BJ (cell line): ENCODE results near the gene TMEM231. TPM values are rescaled to one million over a fixed set of nuclear protein-coding genes. Genes with fewer than 3 reads are reported as not detected.
"Not testable (repeated sequence)": the region's sequence is repeated elsewhere in the genome, so short reads cannot be mapped to it uniquely, and the experiment has no call there.

Source experiments
- CTCF ChIA-PET: fragments of 350-600 bp; formaldehyde crosslinking; extraction: SDS; loops from one replicate; lab custom pipeline; 2021; ENCODE audit warnings: antibody characterized with exemption, inconsistent platforms; lab: Yijun Ruan, JAX
- POLR2A ChIA-PET: fragments of 300-600 bp; sonication (Branson Sonifier 250); formaldehyde crosslinking; extraction: SDS; loops from one replicate; lab custom pipeline; 2021; ENCODE audit warnings: antibody characterized with exemption; lab: Charles Lee
- DNase-seq: peaks from one replicate; pipeline ENCODE4 v3.0.0-alpha.2; 2011; ENCODE audit warnings: low read depth
- H3K27me3 ChIP-seq: 2 replicates; pipeline ENCODE4 v1.6.0; 2011; ENCODE audit warnings: low read length; ENCODE audit not compliant: control insufficient read depth, insufficient read depth
- H3K36me3 ChIP-seq: 2 replicates; pipeline ENCODE4 v1.5.1; 2011; ENCODE audit warnings: low read length; ENCODE audit not compliant: control insufficient read depth, insufficient read depth
- H3K4me3 ChIP-seq: 2 replicates; pipeline ENCODE4 v1.5.1; 2011; ENCODE audit warnings: low read depth, mild to moderate bottlenecking, control low read depth, low read length
- polyA plus RNA-seq: library from polyadenylated mRNA; depleted of rRNA; stranded (reverse); fragments of >200 nt; gene quantifications from 2 replicates; pipeline ENCODE4 v1.2.3, GENCODE V29; 2011
- TF ChIP-seq, protein P1 (sequence below): IDR thresholded peaks from 2 replicates; pipeline ENCODE4 v1.5.1; 2011; ENCODE audit warnings: low read depth, mild to moderate bottlenecking, control low read depth, inconsistent platforms, low read length, moderate library complexity; ENCODE audit not compliant: insufficient read depth

Gene TMEM231
- polyA plus RNA-seq, 1 experiment: 38.8 TPM

DNA sequence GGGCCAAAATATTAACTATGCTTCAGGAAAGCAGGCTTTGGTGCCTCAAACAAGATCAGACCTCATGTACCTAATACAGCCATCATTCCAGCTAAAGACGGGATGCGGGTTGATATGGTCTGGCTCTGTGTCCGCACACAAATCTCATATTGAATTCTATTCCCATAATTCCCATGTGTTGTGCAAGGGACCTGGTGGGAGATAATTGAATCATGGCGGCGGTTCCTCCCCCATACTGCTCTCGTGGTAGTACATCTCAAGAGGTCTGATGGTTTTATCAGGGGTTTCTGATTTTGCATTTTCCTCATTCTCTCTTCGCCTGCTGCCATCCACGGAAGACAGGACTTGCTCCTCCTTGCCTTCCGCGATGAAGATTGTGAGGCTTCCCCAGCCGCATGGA lies 41.8 kb downstream of the TMEM231 start:
- H3K4me3 ChIP-seq: no peak overlapping the region
- DNase-seq: no peak
- TF ChIP-seq, protein P1, sequence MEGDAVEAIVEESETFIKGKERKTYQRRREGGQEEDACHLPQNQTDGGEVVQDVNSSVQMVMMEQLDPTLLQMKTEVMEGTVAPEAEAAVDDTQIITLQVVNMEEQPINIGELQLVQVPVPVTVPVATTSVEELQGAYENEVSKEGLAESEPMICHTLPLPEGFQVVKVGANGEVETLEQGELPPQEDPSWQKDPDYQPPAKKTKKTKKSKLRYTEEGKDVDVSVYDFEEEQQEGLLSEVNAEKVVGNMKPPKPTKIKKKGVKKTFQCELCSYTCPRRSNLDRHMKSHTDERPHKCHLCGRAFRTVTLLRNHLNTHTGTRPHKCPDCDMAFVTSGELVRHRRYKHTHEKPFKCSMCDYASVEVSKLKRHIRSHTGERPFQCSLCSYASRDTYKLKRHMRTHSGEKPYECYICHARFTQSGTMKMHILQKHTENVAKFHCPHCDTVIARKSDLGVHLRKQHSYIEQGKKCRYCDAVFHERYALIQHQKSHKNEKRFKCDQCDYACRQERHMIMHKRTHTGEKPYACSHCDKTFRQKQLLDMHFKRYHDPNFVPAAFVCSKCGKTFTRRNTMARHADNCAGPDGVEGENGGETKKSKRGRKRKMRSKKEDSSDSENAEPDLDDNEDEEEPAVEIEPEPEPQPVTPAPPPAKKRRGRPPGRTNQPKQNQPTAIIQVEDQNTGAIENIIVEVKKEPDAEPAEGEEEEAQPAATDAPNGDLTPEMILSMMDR: no peak
- POLR2A ChIA-PET: no interaction called here
- H3K27me3 ChIP-seq: no peaks in the 10 kb centered on the region
- CTCF ChIA-PET: interaction anchor here (0.7 kb wide), 1 partner anchor 111 kb away, joined by 3 read pairs; no protein-coding TSS in a partner anchor
- H3K36me3 ChIP-seq: no peaks in the 10 kb centered on the region

DNA sequence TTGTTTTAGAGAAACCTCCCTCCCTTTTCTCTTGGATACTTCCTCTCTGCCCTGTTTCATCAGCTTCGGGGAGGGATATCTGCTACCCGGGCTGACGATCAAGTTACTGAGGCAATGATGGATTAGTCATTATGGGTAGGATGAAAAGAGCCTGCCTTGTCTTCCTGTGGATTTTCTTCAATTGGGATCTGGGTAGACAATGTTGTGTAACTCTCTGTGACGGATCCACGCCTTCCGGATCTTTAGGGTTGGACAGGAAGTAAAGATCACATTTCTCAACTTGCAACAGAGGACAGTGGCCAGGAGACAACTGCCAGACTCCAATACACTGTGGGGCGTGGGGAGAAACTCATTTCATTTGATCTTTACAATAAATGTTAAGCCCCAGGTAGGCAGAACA lies 49.5 kb downstream of the TMEM231 start:
- ChIA-PET POLR2A (no interaction called here), CTCF (interaction anchor here (1.2 to 1.5 kb wide), 2 partner anchors 11 to 41 kb away, joined by 3 to 8 read pairs; no protein-coding TSS in a partner anchor)
- H3K27me3 ChIP-seq: peaks cover 3% of the 10 kb centered on the region; the same call in 1 of the 2 replicates
- no peak for DNase-seq
- H3K4me3 ChIP-seq: no peak overlapping the region
- TF ChIP-seq, protein P1: no peak
- H3K36me3 ChIP-seq: no peaks in the 10 kb centered on the region

DNA sequence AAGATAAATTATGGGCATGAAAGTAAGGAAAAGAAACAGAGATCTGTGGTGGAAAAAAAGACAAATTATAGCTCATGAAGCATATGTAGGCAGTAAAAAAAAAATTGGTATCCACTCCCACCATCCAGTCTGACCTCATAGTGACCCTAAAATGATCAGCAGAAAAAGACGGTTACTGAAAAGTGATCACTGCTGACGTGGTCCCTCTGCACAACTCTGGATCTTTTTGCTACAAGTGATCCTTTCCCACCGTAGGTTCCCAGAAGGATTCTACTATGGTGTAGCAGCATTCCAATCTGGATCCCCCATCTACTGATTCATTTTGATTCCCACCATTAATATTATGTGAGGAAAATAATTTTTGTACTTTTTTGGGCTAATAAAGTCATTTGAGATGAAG lies 49.9 kb downstream of the TMEM231 start:
- Histone ChIP-seq H3K4me3 (no peak overlapping the region), H3K36me3 (no peaks in the 10 kb centered on the region), H3K27me3 (peaks cover 3% of the 10 kb centered on the region; the same call in 1 of the 2 replicates)
- TF ChIP-seq, protein P1: no peak
- DNase-seq: no peak
- ChIA-PET CTCF (interaction anchor here (0.9 to 1.5 kb wide), 3 partner anchors 10 to 41 kb away, joined by 3 to 8 read pairs (median 4); no protein-coding TSS in a partner anchor), POLR2A (no interaction called here)

DNA sequence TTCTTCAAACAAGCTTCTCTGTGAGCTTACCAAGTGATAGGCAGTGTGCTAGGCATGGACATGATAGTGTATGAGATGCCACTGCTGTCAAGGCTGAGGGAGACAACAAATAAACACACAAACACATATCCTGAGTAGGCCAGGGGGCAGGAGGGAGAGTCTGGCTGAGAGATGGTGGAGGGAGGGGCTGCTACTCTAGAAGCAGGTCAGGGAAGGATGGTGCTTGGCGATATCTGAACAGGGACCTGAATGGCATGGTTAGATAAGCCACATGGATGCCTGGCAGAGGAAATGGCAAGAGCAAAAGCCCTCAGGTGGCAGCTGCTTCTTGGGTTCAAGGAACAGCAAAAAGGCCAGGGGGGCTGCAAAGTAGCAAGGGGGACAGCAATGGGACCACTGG lies 52.3 kb downstream of the TMEM231 start:
- Histone ChIP-seq H3K4me3 (no peak overlapping the region), H3K27me3 (peaks cover 4% of the 10 kb centered on the region; the same call in 1 of the 2 replicates), H3K36me3 (no peaks in the 10 kb centered on the region)
- TF ChIP-seq, protein P1: no peak
- ChIA-PET CTCF (no interaction called here), POLR2A (no interaction called here)
- DNase-seq: no peak

DNA sequence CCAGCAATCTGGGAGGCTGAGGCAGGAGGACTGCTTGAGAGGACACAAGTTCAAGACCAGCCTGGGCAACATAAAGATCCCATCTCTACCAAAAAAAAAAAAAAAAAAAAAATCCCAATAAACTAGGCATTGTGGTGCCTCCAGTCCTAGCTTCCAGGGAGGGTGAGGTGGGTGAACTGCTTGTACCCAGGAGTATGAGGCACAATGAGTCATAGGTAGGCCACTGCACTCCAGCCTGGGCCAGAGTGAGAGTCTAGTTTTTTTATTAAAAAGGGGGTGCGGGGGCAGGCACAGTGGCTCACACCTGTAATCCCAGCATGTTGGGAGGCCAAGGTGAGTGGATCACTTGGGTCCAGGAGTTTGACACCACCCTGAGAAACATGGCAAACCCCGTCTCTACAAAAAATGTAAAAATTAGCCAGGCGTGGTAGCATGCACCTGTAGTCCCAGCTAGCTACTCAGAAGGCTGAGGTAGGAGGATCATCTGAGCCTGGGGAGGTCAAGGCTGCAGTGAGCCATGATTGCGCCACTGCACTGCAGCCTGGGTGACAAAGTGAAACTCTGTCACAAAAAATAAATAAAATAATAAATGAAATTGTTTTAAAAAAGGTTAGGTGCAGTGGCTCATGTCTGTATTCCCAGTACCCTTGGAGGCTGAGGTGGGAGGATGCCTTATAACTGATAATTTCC lies 53.0 kb downstream of the TMEM231 start:
- ChIA-PET CTCF (interaction anchor here (1.1 kb wide), 1 partner anchor 14 kb away, joined by 3 read pairs; no protein-coding TSS in a partner anchor), POLR2A (no interaction called here)
- Histone ChIP-seq H3K4me3 (no peak overlapping the region), H3K27me3 (peaks cover 6% of the 10 kb centered on the region), H3K36me3 (no peaks in the 10 kb centered on the region)
- DNase-seq: no peak
- TF ChIP-seq, protein P1: no peak

DNA sequence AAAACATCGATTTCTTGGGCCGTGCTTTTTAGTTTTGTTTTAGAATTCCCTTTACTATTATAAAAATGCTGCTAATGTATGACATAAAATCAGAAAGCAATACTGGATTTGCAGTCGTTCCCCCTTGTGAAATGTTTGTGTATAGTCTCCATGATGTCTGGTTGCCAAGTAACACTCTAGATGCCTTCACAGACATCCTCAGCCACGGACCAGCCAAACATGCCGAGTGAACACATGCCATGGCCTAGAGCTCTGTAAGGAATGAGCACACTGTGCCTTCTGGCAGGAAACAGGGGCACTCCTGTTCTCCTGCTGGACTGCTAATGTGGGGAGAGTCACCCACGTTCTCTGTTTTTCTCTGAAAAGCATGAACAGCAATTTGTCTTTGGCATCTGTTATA lies 54.2 kb downstream of the TMEM231 start:
- H3K36me3 ChIP-seq, H3K4me3 ChIP-seq, H3K27me3 ChIP-seq, POLR2A ChIA-PET, DNase-seq: not testable (repeated sequence)
- CTCF ChIA-PET: interaction anchor here (1.1 kb wide), 1 partner anchor 15 kb away, joined by 3 read pairs; no protein-coding TSS in a partner anchor
